Nephron (organoid): ENCODE data around the gene COA1.
A peak's percentile ranks its signal among the peaks of the same experiment; 100 is the strongest.

Experiments used
- H3K27ac Mint-ChIP-seq, 3 experiments: 2 replicates each; pipeline ENCODE4 v1.8.0; 2020; ENCODE audit warnings: mixed read lengths in 3 of 3, mild to moderate bottlenecking in 2 of 3, moderate library complexity in 1 of 3
- H3K27me3 Mint-ChIP-seq: 2 replicates; pipeline ENCODE4 v1.8.0; 2021; ENCODE audit warnings: low read depth, mild to moderate bottlenecking, moderate library complexity, mixed read lengths
- H3K36me3 Mint-ChIP-seq: 2 replicates; pipeline ENCODE4 v1.8.0; 2020; ENCODE audit warnings: low read depth, mixed read lengths
- H3K4me1 Mint-ChIP-seq: 2 replicates; pipeline ENCODE4 v1.8.0; 2020; ENCODE audit warnings: mixed read lengths
- H3K4me3 Mint-ChIP-seq, 3 experiments: 2 replicates each; pipeline ENCODE4 v1.8.0; 2020; ENCODE audit warnings: mild to moderate bottlenecking in 3 of 3, mixed read lengths in 3 of 3, moderate library complexity in 2 of 3
- H3K9me3 Mint-ChIP-seq: 2 replicates; pipeline ENCODE4 v1.8.0; 2020; ENCODE audit warnings: mixed read lengths
- TF ChIP-seq, protein P1 (sequence below), 3 experiments: fragments of 200-600 bp; sonication (generic); IDR thresholded peaks; one replicate each; pipeline ENCODE4 v1.5.0; 2021; ENCODE audit warnings: antibody characterized with exemption in 3 of 3; ENCODE audit not compliant: unreplicated experiment in 3 of 3

The COA1 gene

GRCh38 chr7:43764807-43765491 is 35.6 kb upstream of the COA1 start:
- no peaks in the 10 kb centered on the region for H3K9me3 Mint-ChIP-seq
- H3K27ac Mint-ChIP-seq: peak overlapping the region; percentile 25 to 68 (median 67)
- TF ChIP-seq, protein P1, sequence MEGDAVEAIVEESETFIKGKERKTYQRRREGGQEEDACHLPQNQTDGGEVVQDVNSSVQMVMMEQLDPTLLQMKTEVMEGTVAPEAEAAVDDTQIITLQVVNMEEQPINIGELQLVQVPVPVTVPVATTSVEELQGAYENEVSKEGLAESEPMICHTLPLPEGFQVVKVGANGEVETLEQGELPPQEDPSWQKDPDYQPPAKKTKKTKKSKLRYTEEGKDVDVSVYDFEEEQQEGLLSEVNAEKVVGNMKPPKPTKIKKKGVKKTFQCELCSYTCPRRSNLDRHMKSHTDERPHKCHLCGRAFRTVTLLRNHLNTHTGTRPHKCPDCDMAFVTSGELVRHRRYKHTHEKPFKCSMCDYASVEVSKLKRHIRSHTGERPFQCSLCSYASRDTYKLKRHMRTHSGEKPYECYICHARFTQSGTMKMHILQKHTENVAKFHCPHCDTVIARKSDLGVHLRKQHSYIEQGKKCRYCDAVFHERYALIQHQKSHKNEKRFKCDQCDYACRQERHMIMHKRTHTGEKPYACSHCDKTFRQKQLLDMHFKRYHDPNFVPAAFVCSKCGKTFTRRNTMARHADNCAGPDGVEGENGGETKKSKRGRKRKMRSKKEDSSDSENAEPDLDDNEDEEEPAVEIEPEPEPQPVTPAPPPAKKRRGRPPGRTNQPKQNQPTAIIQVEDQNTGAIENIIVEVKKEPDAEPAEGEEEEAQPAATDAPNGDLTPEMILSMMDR (IDR thresholded peaks at IDR 0.05; ENCODE audit: unreplicated experiment in 3 of 3): no peak
- no peaks in the 10 kb centered on the region for H3K36me3 Mint-ChIP-seq
- no peak overlapping the region for H3K4me3 Mint-ChIP-seq
- no peaks in the 10 kb centered on the region for H3K27me3 Mint-ChIP-seq
- peaks cover 41% of the 10 kb centered on the region for H3K4me1 Mint-ChIP-seq

GRCh38 chr7:43764039-43764761 is 34.9 kb upstream of the COA1 start:
- TF ChIP-seq, protein P1 (IDR thresholded peaks at IDR 0.05; ENCODE audit: unreplicated experiment in 3 of 3): no peak
- Mint-ChIP-seq H3K9me3 (no peaks in the 10 kb centered on the region), H3K4me1 (peaks cover 45% of the 10 kb centered on the region), H3K4me3 (peak overlapping the region in 1 of 3 experiments; percentile 9), H3K27ac (peak overlapping the region; percentile 25 to 68 (median 67)), H3K36me3 (no peaks in the 10 kb centered on the region), H3K27me3 (no peaks in the 10 kb centered on the region)

GRCh38 chr7:43763183-43763582 is 33.9 kb upstream of the COA1 start:
- no peaks in the 10 kb centered on the region for H3K36me3 Mint-ChIP-seq
- peaks cover 45% of the 10 kb centered on the region for H3K4me1 Mint-ChIP-seq
- H3K27ac Mint-ChIP-seq: peak overlapping the region; percentile 38 to 68 (median 65)
- H3K9me3 Mint-ChIP-seq: no peaks in the 10 kb centered on the region
- TF ChIP-seq, protein P1 (IDR thresholded peaks at IDR 0.05; ENCODE audit: unreplicated experiment in 3 of 3): no peak
- H3K27me3 Mint-ChIP-seq: no peaks in the 10 kb centered on the region
- peak overlapping the region in 1 of 3 experiments; percentile 13 for H3K4me3 Mint-ChIP-seq

GRCh38 chr7:43761938-43762692 is 32.8 kb upstream of the COA1 start:
- Mint-ChIP-seq H3K4me1 (peaks cover 44% of the 10 kb centered on the region), H3K27me3 (peaks cover 7% of the 10 kb centered on the region), H3K4me3 (peak overlapping the region in 1 of 3 experiments; percentile 65), H3K36me3 (no peaks in the 10 kb centered on the region), H3K9me3 (no peaks in the 10 kb centered on the region), H3K27ac (peak overlapping the region; percentile 14 to 51 (median 41))
- TF ChIP-seq, protein P1 (IDR thresholded peaks at IDR 0.05; ENCODE audit: unreplicated experiment in 3 of 3): no peak

- H3K4me3 Mint-ChIP-seq: no peak overlapping the region
- H3K27ac Mint-ChIP-seq: peak overlapping the region in 1 of 3 experiments; percentile 51
- no peaks in the 10 kb centered on the region for H3K36me3 Mint-ChIP-seq
- TF ChIP-seq, protein P1 (IDR thresholded peaks at IDR 0.05; ENCODE audit: unreplicated experiment in 3 of 3): no peak
- peaks cover 8% of the 10 kb centered on the region for H3K27me3 Mint-ChIP-seq
- H3K9me3 Mint-ChIP-seq: no peaks in the 10 kb centered on the region
- peaks cover 46% of the 10 kb centered on the region for H3K4me1 Mint-ChIP-seq
Observed at GRCh38 chr7:43761382-43761781, 32.1 kb upstream of the COA1 start.
